Body of pancreas (tissue), 4 donors: ENCODE results near the gene HYAL2. TPM values are rescaled to one million over a fixed set of nuclear protein-coding genes. Genes with fewer than 3 reads are reported as not detected.
"Not testable (repeated sequence)": the region's sequence is repeated elsewhere in the genome, so short reads cannot be mapped to it uniquely, and the experiment has no call there.

Source experiments
- ATAC-seq: fragments of 150-250 bp; one replicate; pipeline ENCODE4 v1.9.1; 2016
- DNase-seq, 4 donors: peaks; one replicate each; pipeline ENCODE4 v3.0.0-alpha.2; 2019
- H3K27ac ChIP-seq, 4 donors: fragments of 200-600 bp; sonication (generic); 1 replicate in 3 of 4; 2 replicates in 1 of 4; pipeline versions ENCODE4 v1.5.1 to v1.6.1; 2016 to 2019; ENCODE audit warnings: mild to moderate bottlenecking in 1 of 4, mixed read lengths in 1 of 4, moderate library complexity in 1 of 4
- H3K27me3 ChIP-seq, 2 donors: fragments of 200-600 bp; sonication (generic); one replicate each; pipeline ENCODE4 v1.6.0; 2016; ENCODE audit warnings: mild to moderate bottlenecking in 1 of 2
- H3K36me3 ChIP-seq, 2 donors: fragments of 200-600 bp; sonication (generic); replicated peaks in 1 of 2; 2 replicates each; pipeline ENCODE4 v1.5.1; 2016; ENCODE audit warnings: low read depth in 2 of 2; ENCODE audit not compliant: insufficient read depth in 1 of 2
- H3K4me1 ChIP-seq: fragments of 200-600 bp; sonication (generic); one replicate; pipeline ENCODE4 v1.6.0; 2016
- H3K4me3 ChIP-seq, 2 donors: fragments of 200-600 bp; sonication (generic); 1 replicate in 1 of 2; 2 replicates in 1 of 2; pipeline ENCODE4 v1.5.1; 2016 to 2019
- H3K9me3 ChIP-seq, 3 donors: fragments of 200-600 bp; sonication (generic); 1 replicate in 2 of 3; 2 replicates in 1 of 3; pipeline ENCODE4 v1.5.1; 2016
- CTCF ChIP-seq, 7 experiments: fragments of 450-650 bp in 4 of 7; fragments of 200-600 bp in 3 of 7; sonication (generic) in 3 of 7; IDR thresholded peaks; one replicate each; pipeline ENCODE4 v1.5.1; 2016 to 2019; ENCODE audit warnings: antibody characterized with exemption in 7 of 7
- POLR2A ChIP-seq, 3 donors: fragments of 450-650 bp; IDR thresholded peaks; one replicate each; pipeline ENCODE4 v1.6.1; 2016; ENCODE audit warnings: antibody characterized with exemption in 3 of 3, mild to moderate bottlenecking in 2 of 3
- WGBS, 2 donors: methylation state at CpG; one replicate each; pipeline ENCODE4 v1.1.5; 2017; 5-methylcytosine and 5-hydroxymethylcytosine counted together
- intact Hi-C: fragments of 100-400 bp; cut with DNase I; formaldehyde crosslinking; loops from one replicate; pipeline ENCODE4 v1.15.1; 2023
- total RNA-seq, 2 donors: library from RNA; depleted of rRNA; stranded (reverse); fragments of >200 nt; gene quantifications; one replicate each; pipeline ENCODE4 v1.1.0, GENCODE V29; 2016

The HYAL2 gene
- total RNA-seq, 2 donors from 2014 or later = 35.6 to 48.3 TPM

- Histone ChIP-seq H3K9me3 (no peaks in the 10 kb centered on the region), H3K36me3 (peaks cover 4 to 20% of the 10 kb centered on the region in 2 donors), H3K27ac (no peak overlapping the region), H3K27me3 (no peaks in the 10 kb centered on the region), H3K4me1 (peaks cover 24% of the 10 kb centered on the region), H3K4me3 (no peak overlapping the region)
- 88 to 93% methylated on average over 3 to 23 of the region's 23 CpGs for WGBS, 2 donors
- no peak for ATAC-seq
- DNase-seq = peak in 1 of 4 donors; percentile 6
- TF ChIP-seq CTCF (IDR thresholded peaks at IDR 0.05) = no peak
- TF ChIP-seq POLR2A (IDR thresholded peaks at IDR 0.05) = no peak
- intact Hi-C loops = no loop called here
These were observed 34.0 kb downstream of the HYAL2 start for GRCh38 chr3:50288387-50289007.

GRCh38 chr3:50287262-50287661 is 35.3 kb downstream of the HYAL2 start:
- 50% methylated on average over 1 of the region's 1 CpG; no CpG with 5 or more reads in 1 of the 2 donors for WGBS, 2 donors
- Histone ChIP-seq H3K4me1 (peaks cover 13% of the 10 kb centered on the region), H3K4me3 (no peak overlapping the region), H3K27me3 (no peaks in the 10 kb centered on the region), H3K9me3 (no peaks in the 10 kb centered on the region), H3K36me3 (peaks cover 4 to 20% of the 10 kb centered on the region in 2 donors), H3K27ac (no peak overlapping the region)
- no peak for ATAC-seq
- no peak for DNase-seq
- TF ChIP-seq CTCF (IDR thresholded peaks at IDR 0.05) (no peak), POLR2A (IDR thresholded peaks at IDR 0.05) (no peak)
- intact Hi-C loops = no loop called here

GRCh38 chr3:50286322-50287227 is 36.0 kb downstream of the HYAL2 start:
- ATAC-seq (no peak), DNase-seq (no peak)
- Histone ChIP-seq H3K4me1 (peaks cover 13% of the 10 kb centered on the region), H3K27ac (no peak overlapping the region), H3K4me3 (no peak overlapping the region), H3K9me3 (no peaks in the 10 kb centered on the region), H3K36me3 (peaks cover 4 to 20% of the 10 kb centered on the region in 2 donors), H3K27me3 (no peaks in the 10 kb centered on the region)
- 85 to 90% methylated on average over 8 to 28 of the region's 28 CpGs for WGBS, 2 donors
- no peak for TF ChIP-seq POLR2A (IDR thresholded peaks at IDR 0.05)
- TF ChIP-seq CTCF (IDR thresholded peaks at IDR 0.05) = no peak
- intact Hi-C loops = no loop called here

- H3K4me1 ChIP-seq, DNase-seq, intact Hi-C loops, H3K27ac ChIP-seq, ATAC-seq, H3K4me3 ChIP-seq, H3K27me3 ChIP-seq, H3K9me3 ChIP-seq: not testable (repeated sequence)
- H3K36me3 ChIP-seq = peaks cover 0 to 10% of the 10 kb centered on the region in 2 donors
- 90 to 92% methylated on average over 6 of the region's 6 CpGs for WGBS, 2 donors
These were observed 38.4 kb downstream of the HYAL2 start for GRCh38 chr3:50284121-50284520.

GRCh38 chr3:50279255-50280016 is 43.1 kb downstream of the HYAL2 start:
- intact Hi-C loops = loop anchor here (10.0 kb wide), 1 partner anchor 85 kb away; the partner anchor contains the start of gene GNAT1
- 85 to 93% methylated on average over 8 of the region's 8 CpGs for WGBS, 2 donors
- no peak for DNase-seq
- H3K4me1 ChIP-seq = peaks cover 2% of the 10 kb centered on the region
- no peaks in the 10 kb centered on the region for H3K9me3 ChIP-seq
- H3K27me3 ChIP-seq = no peaks in the 10 kb centered on the region
- no peak overlapping the region for H3K4me3 ChIP-seq
- H3K36me3 ChIP-seq = no peaks in the 10 kb centered on the region
- H3K27ac ChIP-seq = no peak overlapping the region
- TF ChIP-seq POLR2A (IDR thresholded peaks at IDR 0.05) = no peak
- no peak for TF ChIP-seq CTCF (IDR thresholded peaks at IDR 0.05)
- ATAC-seq = no peak
